Measurements from ENCODE around the gene BATF3.
A peak's percentile ranks its signal among the peaks of the same experiment; 100 is the strongest.

DNA sequence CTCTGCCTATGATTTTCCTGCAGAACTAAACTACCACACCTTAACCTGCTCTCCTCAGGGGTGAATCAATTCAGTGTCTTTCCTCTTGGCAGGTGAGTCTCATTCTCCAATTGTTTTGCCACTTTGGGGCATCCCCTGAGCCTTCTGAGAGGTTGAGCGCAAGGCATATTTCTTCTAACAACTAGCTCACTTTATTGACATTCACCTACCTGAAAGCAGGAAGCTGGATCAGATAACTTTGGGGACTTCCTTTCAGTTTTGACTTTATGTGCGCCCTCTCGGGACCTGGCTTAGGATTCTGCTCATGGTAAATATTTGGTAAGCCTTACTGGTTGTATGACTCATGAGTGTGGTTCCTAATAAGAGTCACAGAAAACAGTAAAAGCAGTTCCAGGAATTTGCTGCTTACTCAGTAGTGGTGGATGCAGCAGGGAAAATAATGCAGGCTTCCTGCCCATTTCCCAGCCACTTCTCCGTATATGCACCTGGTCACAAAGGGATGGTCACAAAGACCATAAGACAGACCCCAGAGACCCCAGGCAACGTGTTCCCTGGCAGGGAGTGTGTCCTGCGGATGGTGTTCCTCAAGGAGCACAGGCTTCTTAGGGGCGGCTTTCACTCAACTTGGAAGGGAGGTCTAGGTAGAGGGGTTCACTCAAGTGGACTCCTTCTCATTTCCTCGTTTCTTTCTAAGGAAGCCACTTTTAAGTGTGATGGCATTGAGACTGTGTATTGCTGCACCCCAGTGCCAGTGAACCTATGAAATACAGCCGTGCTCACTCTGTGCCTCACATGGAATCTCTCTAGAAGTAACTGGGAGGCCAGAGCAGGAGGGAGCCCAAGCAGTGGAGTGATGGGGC lies 22.0 kb upstream of the BATF3 start:
- TF ChIP-seq FOSL1 (tag; conservative IDR thresholded peaks at IDR 0.05) (peak; percentile 97), DDX20 (tag; IDR thresholded peaks at IDR 0.05; ENCODE audit: low read depth) (no peak), BRCA1 (IDR thresholded peaks at IDR 0.05) (no peak), BRCA1 (CRISPR knock-in tag; IDR thresholded peaks at IDR 0.05) (no peak), ZKSCAN1 (IDR thresholded peaks at IDR 0.05; ENCODE audit: low read depth, low read length) (no peak; the same call in 1 of the 2 replicates), PREB (CRISPR knock-in tag; IDR thresholded peaks at IDR 0.05) (no peak)
- TF ChIP-seq, protein P1, sequence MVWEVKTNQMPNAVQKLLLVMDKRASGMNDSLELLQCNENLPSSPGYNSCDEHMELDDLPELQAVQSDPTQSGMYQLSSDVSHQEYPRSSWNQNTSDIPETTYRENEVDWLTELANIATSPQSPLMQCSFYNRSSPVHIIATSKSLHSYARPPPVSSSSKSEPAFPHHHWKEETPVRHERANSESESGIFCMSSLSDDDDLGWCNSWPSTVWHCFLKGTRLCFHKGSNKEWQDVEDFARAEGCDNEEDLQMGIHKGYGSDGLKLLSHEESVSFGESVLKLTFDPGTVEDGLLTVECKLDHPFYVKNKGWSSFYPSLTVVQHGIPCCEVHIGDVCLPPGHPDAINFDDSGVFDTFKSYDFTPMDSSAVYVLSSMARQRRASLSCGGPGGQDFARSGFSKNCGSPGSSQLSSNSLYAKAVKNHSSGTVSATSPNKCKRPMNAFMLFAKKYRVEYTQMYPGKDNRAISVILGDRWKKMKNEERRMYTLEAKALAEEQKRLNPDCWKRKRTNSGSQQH (CRISPR knock-in tag; IDR thresholded peaks at IDR 0.05) = no peak
- TF ChIP-seq, protein P2, sequence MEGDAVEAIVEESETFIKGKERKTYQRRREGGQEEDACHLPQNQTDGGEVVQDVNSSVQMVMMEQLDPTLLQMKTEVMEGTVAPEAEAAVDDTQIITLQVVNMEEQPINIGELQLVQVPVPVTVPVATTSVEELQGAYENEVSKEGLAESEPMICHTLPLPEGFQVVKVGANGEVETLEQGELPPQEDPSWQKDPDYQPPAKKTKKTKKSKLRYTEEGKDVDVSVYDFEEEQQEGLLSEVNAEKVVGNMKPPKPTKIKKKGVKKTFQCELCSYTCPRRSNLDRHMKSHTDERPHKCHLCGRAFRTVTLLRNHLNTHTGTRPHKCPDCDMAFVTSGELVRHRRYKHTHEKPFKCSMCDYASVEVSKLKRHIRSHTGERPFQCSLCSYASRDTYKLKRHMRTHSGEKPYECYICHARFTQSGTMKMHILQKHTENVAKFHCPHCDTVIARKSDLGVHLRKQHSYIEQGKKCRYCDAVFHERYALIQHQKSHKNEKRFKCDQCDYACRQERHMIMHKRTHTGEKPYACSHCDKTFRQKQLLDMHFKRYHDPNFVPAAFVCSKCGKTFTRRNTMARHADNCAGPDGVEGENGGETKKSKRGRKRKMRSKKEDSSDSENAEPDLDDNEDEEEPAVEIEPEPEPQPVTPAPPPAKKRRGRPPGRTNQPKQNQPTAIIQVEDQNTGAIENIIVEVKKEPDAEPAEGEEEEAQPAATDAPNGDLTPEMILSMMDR (IDR thresholded peaks at IDR 0.05 in 2 of 3, conservative IDR thresholded peaks at IDR 0.05 in 1 of 3; ENCODE audit: insufficient read depth in 2 of 3, low read depth in 1 of 3, low read length in 3 of 3) = no peak
